ENCODE measurements around the gene RALGAPA1. TPM values are rescaled to one million over a fixed set of nuclear protein-coding genes. Genes with fewer than 3 reads are reported as not detected.
"Not testable (repeated sequence)": the region's sequence is repeated elsewhere in the genome, so short reads cannot be mapped to it uniquely, and the experiment has no call there.

RALGAPA1 gene
- polyA plus RNA-seq, 1 donor from 2014 or later, result 73.3 TPM

- H3K27ac ChIP-seq (ENCODE audit: low read length), result no peak overlapping the region
- no peaks in the 10 kb centered on the region for H3F3A ChIP-seq (ENCODE audit: insufficient read depth, low read length, poor library complexity, severe bottlenecking)
- no peak overlapping the region for H3K4me3 ChIP-seq (ENCODE audit: low read length)
- H3K9me3 ChIP-seq (ENCODE audit: low read length), result no peaks in the 10 kb centered on the region
- no peaks in the 10 kb centered on the region for H3K27me3 ChIP-seq (ENCODE audit: insufficient read depth, low read depth, low read length)
- TF ChIP-seq REST (IDR thresholded peaks at IDR 0.05; ENCODE audit: borderline replicate concordance), result no peak
- TF ChIP-seq TAF1 (IDR thresholded peaks at IDR 0.05; ENCODE audit: low read depth), result no peak
- no peak for TF ChIP-seq EP300 (conservative IDR thresholded peaks at IDR 0.05; ENCODE audit: poor library complexity, severe bottlenecking)
- TF ChIP-seq MXI1 (conservative IDR thresholded peaks at IDR 0.05; ENCODE audit: poor library complexity, severe bottlenecking), result no peak
- TF ChIP-seq POLR2AphosphoS5 (IDR thresholded peaks at IDR 0.05), result no peak
- TF ChIP-seq CTCF (IDR thresholded peaks at IDR 0.05; ENCODE audit: poor library complexity, severe bottlenecking), result no peak
- no peak for TF ChIP-seq RAD21 (conservative IDR thresholded peaks at IDR 0.05)
- TF ChIP-seq SMC3 (conservative IDR thresholded peaks at IDR 0.05; ENCODE audit: poor library complexity), result no peak
- TF ChIP-seq EZH2 (IDR thresholded peaks at IDR 0.05; ENCODE audit: borderline replicate concordance, insufficient read depth, low read length, poor library complexity, severe bottlenecking), result no peak
- H3K79me2 ChIP-seq (replicated peaks; ENCODE audit: insufficient read depth, low read length), result no peaks in the 10 kb centered on the region
- no peak overlapping the region for H3K4me2 ChIP-seq (ENCODE audit: low read length)
- no peaks in the 10 kb centered on the region for H3K9me2 ChIP-seq (ENCODE audit: insufficient read depth, low read length)
- H4K20me1 ChIP-seq (ENCODE audit: insufficient read depth), result no peaks in the 10 kb centered on the region
- no peaks in the 10 kb centered on the region for H3K36me3 ChIP-seq (ENCODE audit: insufficient read depth, low read length)
- H2AFZ ChIP-seq (ENCODE audit: low read depth, low read length), result no peak overlapping the region
- no peak overlapping the region for H3K9ac ChIP-seq (ENCODE audit: low read length)
These were observed 180.1 kb downstream of the RALGAPA1 start for GRCh38 chr14:35628989-35629388.

GRCh38 chr14:35626947-35627346, 182.1 kb downstream of the RALGAPA1 start:
- H3K36me3 ChIP-seq (ENCODE audit: insufficient read depth, low read length); H2AFZ ChIP-seq (ENCODE audit: low read depth, low read length); H3K9me2 ChIP-seq (ENCODE audit: insufficient read depth, low read length); H3K27ac ChIP-seq (ENCODE audit: low read length); H3K9ac ChIP-seq (ENCODE audit: low read length); H3K79me2 ChIP-seq (replicated peaks; ENCODE audit: insufficient read depth, low read length); H3K4me2 ChIP-seq (ENCODE audit: low read length); H3K4me3 ChIP-seq (ENCODE audit: low read length); H3F3A ChIP-seq (ENCODE audit: insufficient read depth, low read length, poor library complexity, severe bottlenecking); H3K9me3 ChIP-seq (ENCODE audit: low read length); H4K20me1 ChIP-seq (ENCODE audit: insufficient read depth); H3K27me3 ChIP-seq (ENCODE audit: insufficient read depth, low read depth, low read length): not testable (repeated sequence)

GRCh38 chr14:35621996-35622395, 187.1 kb downstream of the RALGAPA1 start:
- H3K79me2 ChIP-seq (replicated peaks; ENCODE audit: insufficient read depth, low read length); H3K4me3 ChIP-seq (ENCODE audit: low read length); H2AFZ ChIP-seq (ENCODE audit: low read depth, low read length); H3K9me2 ChIP-seq (ENCODE audit: insufficient read depth, low read length); H3F3A ChIP-seq (ENCODE audit: insufficient read depth, low read length, poor library complexity, severe bottlenecking); H3K27ac ChIP-seq (ENCODE audit: low read length); H3K9ac ChIP-seq (ENCODE audit: low read length); H3K4me2 ChIP-seq (ENCODE audit: low read length); H3K9me3 ChIP-seq (ENCODE audit: low read length); H4K20me1 ChIP-seq (ENCODE audit: insufficient read depth); H3K36me3 ChIP-seq (ENCODE audit: insufficient read depth, low read length); H3K27me3 ChIP-seq (ENCODE audit: insufficient read depth, low read depth, low read length): not testable (repeated sequence)

- not testable (repeated sequence) for H3K27ac ChIP-seq (ENCODE audit: low read length); H3K36me3 ChIP-seq (ENCODE audit: insufficient read depth, low read length); H3K4me3 ChIP-seq (ENCODE audit: low read length); H2AFZ ChIP-seq (ENCODE audit: low read depth, low read length); H3K4me2 ChIP-seq (ENCODE audit: low read length); H3F3A ChIP-seq (ENCODE audit: insufficient read depth, low read length, poor library complexity, severe bottlenecking); H3K27me3 ChIP-seq (ENCODE audit: insufficient read depth, low read depth, low read length); H3K79me2 ChIP-seq (replicated peaks; ENCODE audit: insufficient read depth, low read length); H4K20me1 ChIP-seq (ENCODE audit: insufficient read depth); H3K9me2 ChIP-seq (ENCODE audit: insufficient read depth, low read length); H3K9me3 ChIP-seq (ENCODE audit: low read length); H3K9ac ChIP-seq (ENCODE audit: low read length)
These were observed 189.1 kb downstream of the RALGAPA1 start for GRCh38 chr14:35619998-35620397.

GRCh38 chr14:35619461-35619860, 189.6 kb downstream of the RALGAPA1 start:
- not testable (repeated sequence) for H3F3A ChIP-seq (ENCODE audit: insufficient read depth, low read length, poor library complexity, severe bottlenecking); H3K36me3 ChIP-seq (ENCODE audit: insufficient read depth, low read length); H2AFZ ChIP-seq (ENCODE audit: low read depth, low read length); H3K9me2 ChIP-seq (ENCODE audit: insufficient read depth, low read length); H3K4me2 ChIP-seq (ENCODE audit: low read length); H3K4me3 ChIP-seq (ENCODE audit: low read length); H3K27ac ChIP-seq (ENCODE audit: low read length); H3K79me2 ChIP-seq (replicated peaks; ENCODE audit: insufficient read depth, low read length); H3K27me3 ChIP-seq (ENCODE audit: insufficient read depth, low read depth, low read length); H4K20me1 ChIP-seq (ENCODE audit: insufficient read depth); H3K9me3 ChIP-seq (ENCODE audit: low read length); H3K9ac ChIP-seq (ENCODE audit: low read length)

Data from neural cell (in vitro differentiated cells).